GM12801 (cell line): Measurements from ENCODE around the gene NAGLU.

Experiments
- TF ChIP-seq, protein P1 (sequence below): IDR thresholded peaks from one replicate; pipeline ENCODE4 v1.5.1; 2011; ENCODE audit warnings: control low read depth; ENCODE audit not compliant: insufficient read length; ENCODE audit errors: extremely low read depth

Gene NAGLU

DNA sequence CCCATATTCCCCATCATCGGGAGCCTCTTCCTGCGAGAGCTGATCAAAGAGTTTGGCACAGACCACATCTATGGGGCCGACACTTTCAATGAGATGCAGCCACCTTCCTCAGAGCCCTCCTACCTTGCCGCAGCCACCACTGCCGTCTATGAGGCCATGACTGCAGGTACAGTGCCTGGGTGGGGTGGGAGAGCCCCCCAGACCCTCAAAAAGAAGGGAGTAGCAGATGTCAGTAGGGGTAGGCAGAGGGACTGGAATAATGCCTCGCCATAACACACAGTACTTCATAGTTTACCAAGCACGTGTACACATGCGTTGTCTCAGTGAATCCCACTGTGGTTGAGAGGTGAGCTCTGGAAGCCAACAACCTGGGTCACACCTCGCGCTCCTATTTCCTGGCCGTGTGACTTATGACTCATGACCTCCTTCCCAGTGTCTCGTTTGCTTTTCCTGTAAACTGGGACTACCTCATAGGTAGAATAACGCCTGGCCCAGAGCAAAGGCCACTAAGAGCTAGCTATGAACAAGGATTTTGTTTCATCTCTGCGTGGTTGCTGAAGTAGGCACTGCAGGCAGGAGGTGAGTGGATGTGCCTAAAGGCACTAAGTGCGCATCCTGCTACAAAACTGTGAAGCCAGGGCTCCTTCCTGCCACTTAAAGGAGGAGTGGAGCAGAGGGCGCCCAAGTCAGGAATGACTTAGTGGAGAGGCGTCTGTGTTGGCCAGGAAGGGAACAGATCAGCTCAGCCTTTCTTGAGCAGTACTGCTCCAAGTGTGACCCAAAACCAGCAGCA lies 5.2 kb downstream of the NAGLU start:
- TF ChIP-seq, protein P1, sequence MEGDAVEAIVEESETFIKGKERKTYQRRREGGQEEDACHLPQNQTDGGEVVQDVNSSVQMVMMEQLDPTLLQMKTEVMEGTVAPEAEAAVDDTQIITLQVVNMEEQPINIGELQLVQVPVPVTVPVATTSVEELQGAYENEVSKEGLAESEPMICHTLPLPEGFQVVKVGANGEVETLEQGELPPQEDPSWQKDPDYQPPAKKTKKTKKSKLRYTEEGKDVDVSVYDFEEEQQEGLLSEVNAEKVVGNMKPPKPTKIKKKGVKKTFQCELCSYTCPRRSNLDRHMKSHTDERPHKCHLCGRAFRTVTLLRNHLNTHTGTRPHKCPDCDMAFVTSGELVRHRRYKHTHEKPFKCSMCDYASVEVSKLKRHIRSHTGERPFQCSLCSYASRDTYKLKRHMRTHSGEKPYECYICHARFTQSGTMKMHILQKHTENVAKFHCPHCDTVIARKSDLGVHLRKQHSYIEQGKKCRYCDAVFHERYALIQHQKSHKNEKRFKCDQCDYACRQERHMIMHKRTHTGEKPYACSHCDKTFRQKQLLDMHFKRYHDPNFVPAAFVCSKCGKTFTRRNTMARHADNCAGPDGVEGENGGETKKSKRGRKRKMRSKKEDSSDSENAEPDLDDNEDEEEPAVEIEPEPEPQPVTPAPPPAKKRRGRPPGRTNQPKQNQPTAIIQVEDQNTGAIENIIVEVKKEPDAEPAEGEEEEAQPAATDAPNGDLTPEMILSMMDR, result no peak

DNA sequence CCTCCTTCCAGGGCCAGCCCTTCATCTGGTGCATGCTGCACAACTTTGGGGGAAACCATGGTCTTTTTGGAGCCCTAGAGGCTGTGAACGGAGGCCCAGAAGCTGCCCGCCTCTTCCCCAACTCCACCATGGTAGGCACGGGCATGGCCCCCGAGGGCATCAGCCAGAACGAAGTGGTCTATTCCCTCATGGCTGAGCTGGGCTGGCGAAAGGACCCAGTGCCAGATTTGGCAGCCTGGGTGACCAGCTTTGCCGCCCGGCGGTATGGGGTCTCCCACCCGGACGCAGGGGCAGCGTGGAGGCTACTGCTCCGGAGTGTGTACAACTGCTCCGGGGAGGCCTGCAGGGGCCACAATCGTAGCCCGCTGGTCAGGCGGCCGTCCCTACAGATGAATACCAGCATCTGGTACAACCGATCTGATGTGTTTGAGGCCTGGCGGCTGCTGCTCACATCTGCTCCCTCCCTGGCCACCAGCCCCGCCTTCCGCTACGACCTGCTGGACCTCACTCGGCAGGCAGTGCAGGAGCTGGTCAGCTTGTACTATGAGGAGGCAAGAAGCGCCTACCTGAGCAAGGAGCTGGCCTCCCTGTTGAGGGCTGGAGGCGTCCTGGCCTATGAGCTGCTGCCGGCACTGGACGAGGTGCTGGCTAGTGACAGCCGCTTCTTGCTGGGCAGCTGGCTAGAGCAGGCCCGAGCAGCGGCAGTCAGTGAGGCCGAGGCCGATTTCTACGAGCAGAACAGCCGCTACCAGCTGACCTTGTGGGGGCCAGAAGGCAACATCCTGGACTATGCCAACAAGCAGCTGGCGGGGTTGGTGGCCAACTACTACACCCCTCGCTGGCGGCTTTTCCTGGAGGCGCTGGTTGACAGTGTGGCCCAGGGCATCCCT lies 7.4 kb downstream of the NAGLU start:
- TF ChIP-seq, protein P1, result no peak

DNA sequence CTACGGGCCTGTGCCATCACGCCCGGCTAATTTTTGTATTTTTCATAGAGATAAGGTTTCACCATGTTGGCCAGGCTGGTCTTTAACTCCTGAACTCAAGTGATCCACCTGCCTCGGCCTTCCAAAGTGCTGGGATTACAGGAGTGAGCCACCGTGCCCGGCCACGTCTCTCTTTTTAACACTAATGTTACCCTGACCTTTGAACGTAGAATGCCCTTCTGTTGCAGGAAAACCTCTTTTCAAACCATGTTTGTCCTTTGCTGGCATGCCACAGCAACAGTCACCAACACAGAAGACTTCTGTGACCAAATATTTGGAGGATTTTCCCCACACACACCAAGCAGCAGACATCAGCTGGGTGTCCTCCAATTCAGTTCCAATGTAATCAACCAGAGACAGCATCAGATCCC lies 8.8 kb downstream of the NAGLU start:
- TF ChIP-seq, protein P1, result no peak

DNA sequence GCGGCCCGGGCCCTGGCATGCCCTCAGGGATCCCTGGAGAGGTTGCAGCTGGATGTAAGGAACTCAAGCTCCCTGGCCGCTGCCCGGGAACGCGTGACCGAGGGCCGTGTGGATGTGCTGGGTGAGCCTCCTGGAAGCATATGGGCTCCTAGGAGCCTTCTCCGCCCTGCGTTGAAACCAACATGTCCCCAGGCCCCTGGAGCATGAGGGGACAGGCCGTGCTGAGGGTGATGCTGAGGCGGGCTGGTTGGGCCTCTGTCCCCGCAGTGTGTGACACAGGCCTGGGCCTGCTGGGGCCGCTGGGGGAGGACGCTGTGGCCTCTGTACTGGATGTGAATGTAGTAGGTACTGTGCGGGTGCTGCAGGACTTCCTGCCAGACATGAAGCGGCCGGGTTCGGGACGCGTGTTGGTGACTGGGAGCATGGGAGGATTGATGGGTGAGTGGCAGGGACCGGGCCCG lies 11.0 kb downstream of the NAGLU start:
- TF ChIP-seq, protein P1, result no peak

DNA sequence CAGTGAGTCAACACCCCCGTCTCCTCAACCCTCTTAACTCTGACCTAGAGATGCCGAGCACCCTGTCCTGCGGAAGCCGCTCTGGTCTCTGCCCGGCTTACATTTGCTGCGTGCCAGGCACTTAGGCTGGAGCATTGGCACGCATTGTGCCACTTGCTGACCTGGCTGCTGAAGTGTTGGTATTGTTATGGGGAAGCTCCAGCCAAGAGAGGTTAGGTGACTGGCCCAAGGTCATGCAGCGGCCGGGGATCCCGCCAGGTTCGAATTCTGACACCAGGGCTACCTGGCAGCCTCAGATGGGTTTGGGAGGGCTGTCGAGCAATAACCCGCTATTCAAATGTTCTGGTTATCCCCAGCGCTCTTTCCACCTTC lies 11.6 kb downstream of the NAGLU start:
- TF ChIP-seq, protein P1, result no peak

DNA sequence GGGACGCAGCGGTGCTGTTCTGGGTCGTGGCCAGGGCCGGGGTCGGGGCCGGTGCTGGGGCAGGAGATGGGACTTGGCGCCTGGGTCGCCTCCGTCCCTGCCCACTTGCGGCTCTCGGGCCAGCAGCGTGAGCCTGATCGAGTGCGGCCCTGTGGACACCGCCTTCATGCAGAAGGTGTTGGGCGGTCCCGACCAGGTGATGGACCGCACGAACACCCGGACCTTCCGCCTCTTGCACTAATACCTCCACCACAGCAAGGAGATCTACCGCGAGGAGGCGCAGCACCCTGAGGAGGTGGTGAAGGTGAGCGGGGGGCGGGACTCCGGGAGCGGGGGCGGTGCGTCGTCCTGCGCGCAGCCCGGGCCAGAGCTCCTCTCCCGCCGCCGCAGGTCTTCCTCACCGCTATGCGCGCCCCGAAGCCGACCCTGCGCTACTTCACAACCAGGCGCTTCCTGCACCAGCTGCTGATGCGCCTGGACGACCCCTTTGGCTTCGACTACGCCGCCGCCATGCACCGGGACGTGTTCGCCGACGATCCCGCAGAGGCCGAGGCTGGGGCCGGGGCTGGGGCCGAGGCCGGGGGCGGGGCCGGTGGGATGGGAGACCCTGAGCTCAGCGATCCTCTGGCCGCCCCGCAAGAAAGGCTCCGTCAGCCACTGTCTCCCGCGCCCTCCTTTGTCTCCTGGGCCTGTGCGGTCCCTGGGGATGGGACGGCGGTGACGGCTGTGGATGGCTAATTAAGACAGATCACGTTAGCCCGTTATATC lies 12.2 kb downstream of the NAGLU start:
- TF ChIP-seq, protein P1, result no peak

DNA sequence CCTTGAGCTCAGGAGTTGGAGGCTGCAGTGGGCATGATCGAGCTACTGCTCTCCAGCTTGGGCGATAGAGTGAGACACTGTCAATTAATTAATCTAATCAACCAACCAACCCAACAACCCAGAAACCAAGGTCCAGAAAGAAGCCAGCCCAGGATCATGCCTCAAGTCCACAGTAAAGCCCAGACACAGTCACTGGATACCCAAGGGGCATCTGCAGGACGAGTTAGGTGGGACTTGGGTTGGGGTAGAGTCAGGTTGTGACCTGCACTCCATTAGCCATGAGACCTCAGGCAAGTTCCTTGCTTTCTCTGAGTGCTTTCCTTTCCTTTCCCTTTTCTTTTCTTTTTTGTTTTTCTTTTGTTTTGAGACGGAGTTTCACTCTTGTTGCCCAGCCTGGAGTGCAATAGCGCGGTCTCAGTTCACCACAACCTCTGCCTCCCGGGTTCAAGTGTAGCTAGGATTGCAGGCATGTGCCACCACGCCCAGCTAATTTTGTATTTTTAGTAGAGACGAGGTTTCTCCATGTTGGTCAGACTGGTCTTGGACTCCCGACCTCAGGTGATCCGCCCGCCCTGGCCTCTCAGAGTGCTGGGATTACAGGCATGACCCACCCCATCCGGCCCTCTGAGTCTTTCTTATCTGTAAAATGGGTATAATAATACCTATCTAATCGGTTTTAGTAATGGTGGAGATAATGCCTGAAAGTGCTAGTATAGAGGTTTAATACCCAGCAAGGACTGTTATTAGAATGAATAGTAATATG lies 13.1 kb downstream of the NAGLU start:
- TF ChIP-seq, protein P1, result no peak
